Activated T-cell treated with anti-CD3 and anti-CD28 coated beads for 4 hours (primary cell): ENCODE data around the gene OR51M1.

Experiments used
- DNase-seq: peaks from one replicate; pipeline ENCODE4 v3.0.0-alpha.2; 2020

OR51M1 gene

DNA sequence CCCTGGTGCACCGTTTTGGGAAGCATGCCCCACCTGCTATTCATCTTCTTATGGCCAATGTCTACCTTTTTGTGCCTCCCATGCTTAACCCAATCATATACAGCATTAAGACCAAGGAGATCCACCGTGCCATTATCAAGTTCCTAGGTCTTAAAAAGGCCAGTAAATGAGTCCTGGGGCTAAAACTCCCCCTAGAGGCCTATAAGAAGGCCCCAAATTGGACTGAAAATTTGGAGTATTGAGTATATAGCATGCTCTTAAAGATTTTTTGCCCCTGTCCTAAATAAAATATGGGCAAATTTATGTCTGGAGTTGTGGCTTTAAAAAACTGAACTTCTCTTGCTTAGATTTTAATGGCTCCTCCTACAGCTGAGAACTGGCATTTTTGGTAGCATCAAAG, 6.6 kb downstream of the OR51M1 start:
- DNase-seq: no peak

DNA sequence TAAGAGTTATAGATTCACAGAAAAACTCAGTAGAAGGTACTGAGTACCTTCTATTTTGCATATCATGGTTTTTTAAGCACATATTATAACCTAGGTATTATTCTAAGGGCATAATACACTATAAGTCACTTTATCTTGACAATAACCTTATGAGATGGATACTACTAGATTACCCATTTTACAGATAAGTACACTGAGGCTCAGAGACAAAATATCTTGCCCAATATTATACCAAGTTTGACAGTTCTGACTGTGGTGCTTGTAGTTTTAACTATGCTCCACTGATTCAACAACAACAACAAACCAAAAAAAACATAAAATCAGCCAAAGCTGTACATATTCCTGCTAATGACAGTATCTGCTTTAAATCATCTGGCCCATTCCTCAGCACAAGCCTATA, 10.5 kb downstream of the OR51M1 start:
- no peak for DNase-seq

DNA sequence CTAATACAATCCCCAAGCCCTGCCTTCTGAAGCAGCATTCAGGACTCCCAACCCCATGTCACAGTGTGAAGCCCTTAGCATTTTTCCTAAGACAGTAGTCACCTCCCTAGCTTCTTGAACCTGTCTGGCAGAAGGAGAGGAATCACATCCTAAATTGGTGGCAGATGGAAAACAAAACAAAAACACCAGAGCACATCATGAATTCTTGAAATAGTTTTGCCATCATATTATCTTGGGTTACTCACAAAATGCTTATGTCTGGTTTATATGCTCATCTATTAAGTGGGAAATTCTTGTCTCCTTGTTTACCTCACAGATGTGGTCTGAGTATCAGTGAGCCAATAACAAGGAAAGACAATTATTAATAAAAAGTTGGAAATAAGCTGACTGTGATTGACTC, 15.3 kb downstream of the OR51M1 start:
- no peak for DNase-seq

DNA sequence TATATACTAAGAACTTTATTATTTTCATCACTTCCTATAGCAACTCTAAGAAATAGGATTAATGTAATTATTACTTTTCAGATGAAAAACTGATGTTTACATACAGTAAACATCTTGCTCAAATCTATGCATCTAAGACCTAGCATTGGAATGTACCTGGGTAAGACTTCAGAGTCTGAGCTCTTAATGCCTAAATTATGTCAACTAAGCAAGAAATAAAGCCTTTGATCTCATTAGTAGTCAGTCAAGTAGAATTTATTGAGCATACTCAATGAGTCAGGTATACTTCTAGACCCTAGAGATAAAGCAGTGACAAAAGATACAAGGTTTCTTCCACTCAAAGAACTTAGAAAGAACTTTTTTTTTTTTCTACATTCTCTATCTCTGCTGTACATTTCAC, 21.6 kb downstream of the OR51M1 start:
- DNase-seq: no peak

DNA sequence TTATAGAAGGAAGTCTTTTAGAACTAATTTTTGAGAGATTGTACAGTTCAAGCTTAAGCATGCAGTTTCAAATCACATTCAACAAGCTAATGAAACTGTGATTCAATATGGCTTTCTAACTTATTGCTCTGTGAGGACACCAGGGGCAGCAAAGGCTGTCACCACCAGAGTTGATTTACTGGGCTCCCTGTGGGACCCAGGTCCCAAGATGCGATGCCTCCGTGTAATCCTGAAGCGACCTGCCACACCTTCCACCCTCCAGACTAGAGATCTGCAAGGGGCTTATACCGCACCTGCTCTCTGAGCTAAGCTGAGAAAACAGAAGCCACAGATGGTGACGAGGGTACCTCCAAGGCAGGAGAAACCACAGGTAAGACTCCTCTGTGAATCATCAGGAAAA, 37.4 kb downstream of the OR51M1 start:
- DNase-seq: no peak

DNA sequence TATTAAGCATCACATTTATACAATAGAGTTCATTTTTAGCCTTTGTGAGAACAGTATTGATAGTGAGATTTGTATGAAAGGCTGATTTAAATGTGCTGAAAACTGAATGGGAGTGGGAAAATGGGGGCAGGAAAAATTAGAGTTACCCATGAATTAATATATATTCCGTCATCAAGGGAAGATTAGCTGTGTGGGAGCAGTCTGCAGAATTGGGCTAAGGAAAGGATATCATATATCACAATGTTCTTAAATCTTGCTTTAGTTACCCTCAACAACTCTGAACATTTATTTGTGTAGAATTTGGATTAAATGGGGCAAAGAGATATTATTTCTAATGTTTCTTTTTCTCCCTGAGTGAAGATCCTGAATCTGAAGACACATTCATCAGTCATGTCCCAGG, 38.2 kb downstream of the OR51M1 start, which contains the start of gene OR51Q1:
Gene OR51Q1, plus strand, starts transcription at position 301 of the 400 bp plus-strand sequence. Its CDS starts 90 bp downstream, at position 391.
- no peak for DNase-seq

DNA sequence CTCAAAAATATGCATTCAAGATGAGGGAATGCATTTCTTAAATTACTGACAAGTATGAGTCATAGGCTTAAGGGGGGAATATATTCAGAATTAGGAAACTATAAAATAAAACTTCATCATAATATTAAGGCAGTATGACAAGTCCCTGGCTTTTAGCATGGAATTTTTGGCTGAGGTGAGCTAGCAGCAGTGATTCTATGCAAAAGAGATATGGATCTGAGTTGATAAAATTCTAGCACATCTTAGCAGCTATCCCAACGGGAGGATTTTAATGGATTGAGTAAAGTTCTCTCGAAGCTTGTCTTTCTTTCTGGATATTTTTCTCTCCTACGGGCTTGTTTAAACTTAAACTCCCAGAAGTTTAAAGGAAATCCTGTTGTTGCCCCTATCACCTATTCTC, 39.5 kb downstream of the OR51M1 start:
- DNase-seq: no peak

DNA sequence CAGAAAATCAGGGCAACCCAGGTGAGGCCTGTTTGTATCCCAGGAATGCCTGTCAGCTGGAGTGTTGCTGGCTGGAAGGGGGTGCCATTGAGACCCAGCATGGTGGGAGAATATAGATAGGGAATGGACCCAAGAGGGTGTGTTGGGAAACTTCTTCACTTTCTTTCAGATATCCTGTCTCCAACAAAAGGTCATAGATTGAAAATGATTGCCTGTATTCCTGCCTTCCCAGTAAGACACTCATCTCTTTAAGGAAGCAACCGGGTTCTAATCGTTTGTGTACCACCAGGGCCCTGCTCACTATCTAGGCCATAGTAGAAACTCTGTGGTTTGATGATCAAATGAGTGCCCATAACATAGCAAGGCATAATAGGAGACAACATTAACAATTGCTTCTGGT, 57.8 kb downstream of the OR51M1 start, which contains the start of gene OR51I1:
Gene OR51I1, minus strand, starts transcription at position 101 of the 400 bp plus-strand sequence. Its CDS starts 0 bp downstream, at position 101.
- no peak for DNase-seq
